Measurements from ENCODE around the gene KRTAP19-6.

DNA sequence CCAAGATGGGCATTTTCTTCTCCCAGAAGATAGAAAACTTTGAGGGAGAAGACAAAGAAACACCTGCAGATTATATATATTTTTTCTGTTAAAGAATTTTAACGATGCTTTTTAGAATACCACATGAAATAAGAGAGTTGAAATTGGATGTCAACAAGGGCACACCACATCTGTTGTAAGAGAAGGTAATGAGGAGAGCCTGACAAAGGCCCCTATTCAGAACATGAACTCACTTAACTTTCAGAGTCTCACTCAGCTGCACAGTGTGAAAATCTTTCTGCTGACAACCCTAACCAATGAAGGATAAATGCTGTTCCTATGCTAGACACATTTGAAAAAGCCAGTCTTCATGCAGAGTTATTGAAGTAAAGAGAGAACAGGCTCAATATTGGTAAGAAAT, 41.2 kb upstream of the KRTAP19-6 start:
- TF ChIP-seq CTCF (IDR thresholded peaks at IDR 0.05; ENCODE audit: low read depth, low read length, poor library complexity, severe bottlenecking) (no peak), EZH2phosphoT487 (IDR thresholded peaks at IDR 0.05; ENCODE audit: borderline replicate concordance, low read length) (no peak)
